Heart left ventricle (tissue), 16 donors: ENCODE measurements around the gene NUDT1. TPM values are rescaled to one million over a fixed set of nuclear protein-coding genes. Genes with fewer than 3 reads are reported as not detected.

Source experiments
- ATAC-seq, 4 donors: fragments of 200-7000 bp; cut with Tn5 transposase; one replicate each; pipeline ENCODE4 v1.9.1; 2020 to 2022; ENCODE audit warnings: moderate library complexity in 4 of 4, mild to moderate bottlenecking in 3 of 4, moderate number of reproducible peaks in 1 of 4
- DNase-seq, 5 donors: peaks; one replicate each; pipeline ENCODE4 v3.0.0-alpha.2; 2020
- H3K27ac ChIP-seq, 12 donors: fragments of 200-600 bp; sonication (generic) in 4 of 12; one replicate each; pipeline versions ENCODE4 v1.5.0 to v1.8.0; 2016 to 2022; ENCODE audit warnings: mild to moderate bottlenecking in 2 of 12
- H3K27me3 ChIP-seq, 9 donors: fragments of 200-600 bp; sonication (generic) in 2 of 9; one replicate each; pipeline versions ENCODE4 v1.5.1 to v1.8.0; 2016 to 2022; ENCODE audit warnings: mild to moderate bottlenecking in 3 of 9
- H3K36me3 ChIP-seq, 9 donors: fragments of 200-600 bp; sonication (generic) in 2 of 9; one replicate each; pipeline versions ENCODE4 v1.5.0 to v1.8.0; 2018 to 2022; ENCODE audit warnings: mild to moderate bottlenecking in 2 of 9
- H3K4me1 ChIP-seq, 12 donors: fragments of 200-600 bp; sonication (generic) in 4 of 12; one replicate each; pipeline versions ENCODE4 v1.5.0 to v1.8.0; 2016 to 2022; ENCODE audit warnings: mild to moderate bottlenecking in 3 of 12
- H3K4me3 ChIP-seq, 12 donors: fragments of 200-600 bp; sonication (generic) in 4 of 12; one replicate each; pipeline versions ENCODE4 v1.5.0 to v1.8.0; 2017 to 2022; ENCODE audit warnings: mild to moderate bottlenecking in 9 of 12, moderate library complexity in 4 of 12
- H3K9me3 ChIP-seq, 12 donors: fragments of 200-600 bp; sonication (generic) in 4 of 12; one replicate each; pipeline versions ENCODE4 v1.5.0 to v1.8.0; 2016 to 2022; ENCODE audit warnings: mild to moderate bottlenecking in 1 of 12
- CTCF ChIP-seq, 12 donors: fragments of 200-600 bp; sonication (generic) in 4 of 12; IDR thresholded peaks; one replicate each; pipeline versions ENCODE4 v1.5.0 to v1.8.0; 2018 to 2022; ENCODE audit warnings: antibody characterized with exemption in 12 of 12, mild to moderate bottlenecking in 5 of 12
- POLR2A ChIP-seq, 2 donors: fragments of 450-650 bp; IDR thresholded peaks; one replicate each; pipeline ENCODE4 v1.6.1; 2017; ENCODE audit warnings: antibody characterized with exemption in 2 of 2, mild to moderate bottlenecking in 2 of 2, moderate library complexity in 2 of 2
- WGBS, 4 donors: extraction: QIAGEN DNeasy Blood & Tissue Kit in 2 of 4; methylation state at CpG; one replicate each; pipeline versions ENCODE4 v1.1.5 to v1.1.7; 2013 to 2018; 5-methylcytosine and 5-hydroxymethylcytosine counted together
- intact Hi-C, 10 donors: fragments of 100-400 bp; cut with DNase I; formaldehyde crosslinking; loops; one replicate each; pipeline versions ENCODE4 v1.11.1 to v1.14.2; 2022
- polyA plus RNA-seq, 2 donors: library from polyadenylated mRNA; stranded (reverse); fragments of 200-250 nt; gene quantifications; one replicate each; pipeline ENCODE4 v1.2.3, GENCODE V29; 2013
- total RNA-seq, 9 donors: library from RNA; depleted of rRNA in 2 of 9; stranded (reverse); fragments of >200 nt in 2 of 9; fragmentation: NEBNext Ultra II Directional in 3 of 9; extraction: Animal tissue kit (Norgen Biotek cat#: 25700) in 3 of 9; gene quantifications; one replicate each; pipeline versions ENCODE4 v1.1.0 to v1.2.4, GENCODE V29; 2016 to 2023
- donor health status: ischemic (EF 13 %, LVEDD 7.1; RV severe dilation, severe dysfunction).
- donor health status: healthy with polysubstance abuse.
- donor health status: DM: no; HTN: yes; CAD: no.
- donor health status: DM: no; HTN: no; CAD: no.
- donor health status: ischemic (EF 25% LVEDD 6.9; RV normal size, moderate dysfunction).
- donor health status: ischemic (EF 25% LVEDD 5.7; RV mildly dilated, moderate dysfunction).
- donor health status: healthy.
- donor health status: DM: yes; HTN: yes; CAD: no.
- donor health status: ischemic (EF 35%, LVEDD 5.7; RV mildly dilated, moderate dysfunction).
- donor health status: nonischemic (EF 11% LVEDD 7.7; RV severe dilation, severe dysfunction).
- donor health status: DM: yes; HTN: yes; CAD: no.
- donor health status: PGD.
- donor health status: ischemic (EF 29% LVEDD 5.4; RV normal size, mild dysfunction).
- donor health status: nonischemic (EF 23%, LVEDD 6.1; RV moderate dilation, normal function).

The NUDT1 gene
- total and polyA plus RNA-seq, 11 donors: 9.8 to 23.7 (median 16.1) TPM

DNA sequence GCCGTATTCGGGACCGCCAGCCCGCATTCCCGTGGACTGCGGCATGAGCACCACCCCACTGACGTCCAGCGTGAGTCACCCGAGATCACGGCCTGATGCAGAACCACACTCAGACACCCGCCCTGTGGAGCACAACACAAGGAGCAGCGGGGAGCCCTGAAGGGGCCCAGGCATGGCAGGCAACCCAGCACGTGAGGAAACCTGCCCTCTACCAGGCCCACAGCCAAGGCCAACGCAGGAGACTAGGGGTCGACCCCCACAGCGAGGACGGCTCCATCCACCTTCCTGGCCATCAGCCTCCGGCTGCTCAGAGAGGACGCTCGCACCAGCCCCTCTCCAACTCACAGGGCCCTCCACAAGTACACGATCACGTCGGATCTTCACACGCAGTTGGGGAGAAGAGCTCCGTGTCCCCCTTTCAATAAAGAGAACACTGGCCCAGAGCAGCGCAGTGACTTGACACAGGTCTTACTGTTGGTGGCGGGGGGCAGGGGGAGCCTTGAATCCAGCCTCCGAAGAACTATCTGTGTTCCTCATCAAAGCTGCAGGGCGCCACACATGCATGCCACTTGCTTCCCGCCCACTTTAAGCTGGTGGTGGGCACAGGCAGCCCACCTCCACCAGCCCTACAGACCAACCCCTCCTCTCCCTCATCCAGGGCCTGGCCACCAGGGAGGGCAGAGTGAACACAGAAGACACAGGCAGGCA lies 31.3 kb upstream of the NUDT1 start:
- Histone ChIP-seq H3K4me3 (no peak overlapping the region), H3K27ac (no peak overlapping the region), H3K9me3 (no peaks in the 10 kb centered on the region), H3K27me3 (no peaks in the 10 kb centered on the region), H3K36me3 (peaks cover 0 to 70% (median 31%) of the 10 kb centered on the region in 9 donors), H3K4me1 (peaks cover 0 to 24% (median 8%) of the 10 kb centered on the region in 12 donors)
- DNase-seq (peak in 2 of 5 donors; percentile 18 to 51), ATAC-seq (no peak)
- WGBS, 4 donors: 95 to 98% (median 96%) methylated on average over 21 to 30 of the region's 30 CpGs
- intact Hi-C loops: loop anchor here in 5 of 10 donors (2.0 to 10.0 kb wide), 5 partner anchors 398 to 636 kb away; partner anchors contain the start of gene PSMG3 (in 1 of the 5)
- TF ChIP-seq CTCF (IDR thresholded peaks at IDR 0.05): no peak
- TF ChIP-seq POLR2A (IDR thresholded peaks at IDR 0.05): no peak

- Histone ChIP-seq H3K36me3 (peaks cover 0 to 76% (median 37%) of the 10 kb centered on the region in 9 donors), H3K4me3 (no peak overlapping the region), H3K27me3 (no peaks in the 10 kb centered on the region), H3K9me3 (no peaks in the 10 kb centered on the region), H3K27ac (no peak overlapping the region), H3K4me1 (peaks cover 0 to 24% (median 8%) of the 10 kb centered on the region in 12 donors)
- intact Hi-C loops: loop anchor here in 5 of 10 donors (2.0 to 10.0 kb wide), 5 partner anchors 399 to 637 kb away; partner anchors contain the start of gene PSMG3 (in 1 of the 5)
- DNase-seq (peak in 2 of 5 donors; percentile 7 to 40), ATAC-seq (no peak)
- 85 to 90% (median 89%) methylated on average over 12 to 15 of the region's 15 CpGs for WGBS, 4 donors
- no peak for TF ChIP-seq POLR2A (IDR thresholded peaks at IDR 0.05)
- no peak for TF ChIP-seq CTCF (IDR thresholded peaks at IDR 0.05)
Observed at GRCh38 chr7:2211259-2211880, 30.7 kb upstream of the NUDT1 start.

DNA sequence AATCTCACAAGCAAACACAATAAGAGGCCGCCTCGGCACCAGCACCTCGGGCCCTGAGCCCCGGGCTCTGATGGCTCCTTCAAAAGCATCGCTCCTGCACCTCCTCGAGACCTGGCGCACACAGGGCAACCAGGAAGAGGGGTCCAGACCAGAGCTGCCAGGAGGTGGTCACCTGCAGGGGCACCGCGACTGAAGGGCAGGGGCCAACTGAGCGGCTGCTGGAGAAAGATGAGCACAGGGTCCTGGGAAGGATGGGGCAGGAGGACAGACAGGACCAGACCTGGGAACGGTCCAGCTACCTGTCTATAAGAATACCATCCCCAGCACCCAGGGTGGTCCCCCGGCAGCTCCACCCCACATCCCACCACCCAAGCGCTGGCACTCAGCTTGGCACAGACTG lies 30.1 kb upstream of the NUDT1 start:
- 95 to 98% (median 97%) methylated on average over 11 to 13 of the region's 13 CpGs for WGBS, 4 donors
- ATAC-seq (no peak), DNase-seq (peak in 2 of 5 donors; percentile 11 to 37)

More for the DNA sequence above, 30.1 kb upstream of the NUDT1 start:
- no peak for TF ChIP-seq CTCF (IDR thresholded peaks at IDR 0.05)
- no peak for TF ChIP-seq POLR2A (IDR thresholded peaks at IDR 0.05)
- Histone ChIP-seq H3K4me1 (peaks cover 0 to 24% (median 8%) of the 10 kb centered on the region in 12 donors), H3K9me3 (no peaks in the 10 kb centered on the region), H3K27me3 (no peaks in the 10 kb centered on the region), H3K27ac (no peak overlapping the region), H3K4me3 (no peak overlapping the region), H3K36me3 (peaks cover 0 to 82% (median 42%) of the 10 kb centered on the region in 9 donors)
- intact Hi-C loops: loop anchor here in 6 of 10 donors (2.0 to 10.0 kb wide), 6 partner anchors 400 to 637 kb away; partner anchors contain the start of gene PSMG3 (in 1 of the 6)
